A549 (cell line): ENCODE measurements around the gene PITPNM3. TPM values are rescaled to one million over a fixed set of nuclear protein-coding genes. Genes with fewer than 3 reads are reported as not detected.
A peak's percentile ranks its signal among the peaks of the same experiment; 100 is the strongest.

Source experiments
- ATAC-seq, 2 experiments: fragments of 200-7000 bp in 1 of 2; fragments of >200 bp in 1 of 2; cut with Nextera tagmentation in 1 of 2; cut with Tn5 transposase in 1 of 2; 3 replicates each; pipeline versions ENCODE4 v1.8.0 to v1.9.1; 2018 to 2020; ENCODE audit warnings: mild to moderate bottlenecking in 1 of 2, moderate library complexity in 1 of 2
- CTCF ChIA-PET: fragments of 300-600 bp; sonication (Branson Sonifier 250); formaldehyde crosslinking; extraction: SDS; loops from one replicate; lab custom pipeline; 2021; ENCODE audit warnings: antibody characterized with exemption, inconsistent platforms; lab: Yijun Ruan, JAX
- POLR2A ChIA-PET: fragments of 350-600 bp; formaldehyde crosslinking; extraction: SDS; loops from one replicate; lab custom pipeline; 2021; ENCODE audit warnings: antibody characterized with exemption, inconsistent platforms; lab: Yijun Ruan, JAX
- DNase-seq, 2 experiments: peaks; one replicate each; pipeline versions ENCODE4 v3.0.0 to v3.0.0-alpha.2; 2011 to 2016; ENCODE audit warnings: low read depth in 1 of 2, low spot score in 1 of 2
- FAIRE-seq: peaks from 2 replicates; lab custom pipeline; 2011; peaks lifted over from hg19 to GRCh38; lab: Jason Lieb, UNC
- H3K27ac ChIP-seq, 2 experiments: fragments of >200 bp; sonication (Bioruptor Twin); formaldehyde crosslinking; 3 replicates each; pipeline ENCODE4 v1.5.1; 2016 to 2017
- H3K4me1 ChIP-seq: fragments of >200 bp; sonication (Bioruptor Twin); formaldehyde crosslinking; 3 replicates; pipeline ENCODE4 v1.6.1; 2016
- H3K4me2 ChIP-seq: fragments of >200 bp; sonication (Bioruptor Twin); formaldehyde crosslinking; 3 replicates; pipeline ENCODE4 v1.6.1; 2016
- H3K4me3 ChIP-seq: fragments of >200 bp; sonication (Bioruptor Twin); formaldehyde crosslinking; 3 replicates; pipeline ENCODE4 v1.5.1; 2016
- H3K9me3 ChIP-seq: fragments of >200 bp; sonication (Bioruptor Twin); formaldehyde crosslinking; 3 replicates; pipeline ENCODE4 v1.6.1; 2016
- BHLHE40 ChIP-seq: IDR thresholded peaks from 2 replicates; pipeline ENCODE4 v1.6.1; 2012; ENCODE audit warnings: low read depth, low read length, inconsistent platforms
- CBX8 ChIP-seq: fragments of 200-600 bp; sonication (generic); IDR thresholded peaks from 2 replicates; pipeline ENCODE4 v1.6.1; 2016
- CHD2 ChIP-seq: fragments of 150-350 bp; IDR thresholded peaks from 2 replicates; pipeline ENCODE4 v1.6.1; 2014; ENCODE audit warnings: low read length; ENCODE audit not compliant: partially characterized antibody
- E2F6 ChIP-seq: IDR thresholded peaks from 2 replicates; pipeline ENCODE4 v1.6.1; 2012; ENCODE audit warnings: low read depth, borderline replicate concordance
- EHF ChIP-seq: fragments of 250-450 bp; sonication (Bioruptor Pico); IDR thresholded peaks from 2 replicates; pipeline ENCODE4 v1.5.0; 2020; ENCODE audit warnings: mild to moderate bottlenecking
- FOSL2 ChIP-seq, 2 experiments: fragments of 450-650 bp in 1 of 2; fragments of >200 bp in 1 of 2; sonication (Bioruptor Twin) in 1 of 2; formaldehyde crosslinking; IDR thresholded peaks; 2 replicates each; pipeline versions ENCODE4 v1.5.0 to v1.6.1; 2016 to 2020; ENCODE audit warnings: mild to moderate bottlenecking in 1 of 2, moderate library complexity in 1 of 2
- HDAC2 ChIP-seq: fragments of 200-600 bp; sonication (generic); IDR thresholded peaks from 2 replicates; pipeline ENCODE4 v1.6.1; 2016
- HEYL ChIP-seq: fragments of 250-450 bp; sonication (Bioruptor Pico); IDR thresholded peaks from 2 replicates; pipeline ENCODE4 v1.8.0; 2021; ENCODE audit warnings: mild to moderate bottlenecking, moderate library complexity
- HOXA7 ChIP-seq: fragments of 250-450 bp; sonication (Bioruptor Pico); IDR thresholded peaks from 2 replicates; pipeline ENCODE4 v1.5.0; 2020; ENCODE audit warnings: mild to moderate bottlenecking, moderate library complexity
- HOXB13 ChIP-seq: fragments of 250-450 bp; sonication (Bioruptor Pico); IDR thresholded peaks from 2 replicates; pipeline ENCODE4 v1.5.0; 2020; ENCODE audit warnings: low read depth, mild to moderate bottlenecking, moderate library complexity
- HOXB5 ChIP-seq: fragments of 250-450 bp; sonication (Bioruptor Pico); IDR thresholded peaks from 2 replicates; pipeline ENCODE4 v1.5.0; 2020; ENCODE audit warnings: mild to moderate bottlenecking, moderate library complexity
- JUN ChIP-seq, 2 experiments: fragments of >200 bp; sonication (Bioruptor Twin); formaldehyde crosslinking; IDR thresholded peaks; 2 replicates in 1 of 2; 3 replicates in 1 of 2; pipeline ENCODE4 v1.6.1; 2016 to 2017
- KDM1A ChIP-seq: fragments of 200-600 bp; sonication (generic); IDR thresholded peaks from 2 replicates; pipeline ENCODE4 v1.6.1; 2016; ENCODE audit warnings: low read depth, mild to moderate bottlenecking
- MAFK ChIP-seq: fragments of 450-650 bp; IDR thresholded peaks from 2 replicates; pipeline ENCODE4 v1.6.1; 2014; ENCODE audit not compliant: partially characterized antibody
- MYC ChIP-seq: IDR thresholded peaks from 2 replicates; pipeline ENCODE4 v1.6.1; 2012; ENCODE audit warnings: mild to moderate bottlenecking, inconsistent platforms, low read length, improper control_type of control experiment, borderline replicate concordance
- NPAS2 ChIP-seq: fragments of 250-450 bp; sonication (Bioruptor Pico); IDR thresholded peaks from 2 replicates; pipeline ENCODE4 v1.8.0; 2022; ENCODE audit warnings: mild to moderate bottlenecking, moderate library complexity, borderline replicate concordance
- PHF8 ChIP-seq: fragments of 200-600 bp; sonication (generic); IDR thresholded peaks from 2 replicates; pipeline ENCODE4 v1.6.1; 2016; ENCODE audit warnings: low read depth, mild to moderate bottlenecking, antibody characterized with exemption, moderate library complexity, borderline replicate concordance
- POLR2A ChIP-seq: IDR thresholded peaks from 2 replicates; pipeline ENCODE4 v1.6.1; 2012; ENCODE audit warnings: mild to moderate bottlenecking, low read length
- POLR2AphosphoS2 ChIP-seq: conservative IDR thresholded peaks from 2 replicates; pipeline ENCODE4 v1.6.1; 2012; ENCODE audit warnings: low read length, improper control_type of control experiment, inconsistent platforms
- RAD21 ChIP-seq, 2 experiments: fragments of >200 bp in 1 of 2; sonication (Bioruptor Twin) in 1 of 2; formaldehyde crosslinking in 1 of 2; IDR thresholded peaks in 1 of 2; conservative IDR thresholded peaks in 1 of 2; 2 replicates in 1 of 2; 3 replicates in 1 of 2; pipeline ENCODE4 v1.6.1; 2012 to 2018; ENCODE audit warnings: inconsistent platforms in 1 of 2
- RCOR1 ChIP-seq: fragments of 150-350 bp; IDR thresholded peaks from 2 replicates; pipeline ENCODE4 v1.6.1; 2014; ENCODE audit warnings: antibody characterized with exemption, low read length, low read depth
- SMC3 ChIP-seq: fragments of >200 bp; sonication (Bioruptor Twin); formaldehyde crosslinking; IDR thresholded peaks from 3 replicates; pipeline ENCODE4 v1.6.1; 2018; ENCODE audit warnings: inconsistent platforms
- SREBF2 ChIP-seq: fragments of 450-650 bp; IDR thresholded peaks from 2 replicates; pipeline ENCODE4 v1.6.1; 2014; ENCODE audit warnings: mild to moderate bottlenecking, moderate library complexity
- USF2 ChIP-seq: fragments of 450-650 bp; IDR thresholded peaks from 2 replicates; pipeline ENCODE4 v1.6.1; 2014; ENCODE audit warnings: antibody characterized with exemption
- ZC3H11A ChIP-seq: fragments of 450-650 bp; IDR thresholded peaks from 2 replicates; pipeline ENCODE4 v1.6.1; 2014; ENCODE audit warnings: antibody characterized with exemption, mild to moderate bottlenecking
- ZFP36 ChIP-seq: fragments of 450-650 bp; IDR thresholded peaks from 2 replicates; pipeline ENCODE4 v1.6.1; 2014; ENCODE audit warnings: borderline replicate concordance; ENCODE audit not compliant: partially characterized antibody
- ZSCAN20 ChIP-seq: fragments of 250-450 bp; sonication (Bioruptor Pico); IDR thresholded peaks from 2 replicates; pipeline ENCODE4 v1.8.0; 2022; ENCODE audit warnings: mild to moderate bottlenecking, moderate library complexity
- WGBS: methylation state at CpG from one replicate; pipeline ENCODE4 v1.1.6; 2017; ENCODE audit errors: missing lambda C conversion rate; 5-methylcytosine and 5-hydroxymethylcytosine counted together
- polyA plus RNA-seq, 4 experiments: library from polyadenylated mRNA; depleted of rRNA in 3 of 4; stranded (reverse); fragments of >200 nt; fragmentation: RNase III in 1 of 4; extraction: RNeasy Plus Mini Kit Qiagen cat#74134 plus additional on column Dnase treatment in 1 of 4; gene quantifications; 2 replicates in 3 of 4; 3 replicates in 1 of 4; pipeline ENCODE4 v1.2.3, GENCODE V29; 2011 to 2017
- TF ChIP-seq, protein P1 (sequence below): fragments of 250-450 bp; sonication (Bioruptor Pico); IDR thresholded peaks from 2 replicates; pipeline ENCODE4 v1.5.0; 2021; ENCODE audit warnings: mild to moderate bottlenecking, moderate library complexity, borderline replicate concordance
- TF ChIP-seq, protein P2 (sequence below): fragments of 150-350 bp; IDR thresholded peaks from 2 replicates; pipeline ENCODE4 v1.6.1; 2014; ENCODE audit warnings: low read depth, mild to moderate bottlenecking, low read length

The PITPNM3 gene
- polyA plus RNA-seq, 2 of the 4 experiments (the other 2 are of a cell fraction), result 0.80 to 2.2 TPM

DNA sequence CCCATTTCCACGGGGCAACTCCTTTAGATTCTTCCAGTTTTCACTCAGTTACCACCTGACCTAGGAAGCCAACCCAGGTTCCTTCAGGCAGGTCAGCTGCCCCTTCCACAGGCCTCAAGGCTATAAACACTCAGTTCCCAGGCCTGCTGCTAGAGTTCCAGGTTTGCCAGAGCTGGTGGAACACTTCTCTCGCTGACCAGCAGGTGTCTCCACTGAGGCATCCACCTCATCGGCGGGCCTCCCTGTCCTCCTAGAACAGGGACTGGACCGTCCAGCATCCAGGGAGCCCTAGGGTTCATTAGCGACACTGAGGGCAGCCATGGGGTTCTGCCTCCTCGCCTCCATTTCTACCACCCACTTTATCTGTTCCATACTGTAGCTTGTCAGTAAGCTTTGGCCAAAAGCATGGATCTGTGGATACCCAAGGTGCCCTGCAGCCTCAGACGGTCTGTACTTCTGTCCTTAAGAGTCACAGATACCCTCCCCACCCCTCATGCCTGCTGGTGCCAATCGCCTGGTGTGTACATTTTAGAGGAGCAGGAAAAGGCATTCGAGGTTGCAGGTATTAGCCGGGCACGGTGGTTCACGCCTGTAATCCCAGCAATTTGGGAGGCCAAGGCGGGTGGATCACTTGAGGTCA, 83.1 kb downstream of the PITPNM3 start (continued):
- no peak for TF ChIP-seq HDAC2
- TF ChIP-seq CHD2, result no peak
- no peak for TF ChIP-seq HOXB5
- peak; percentile 97 for TF ChIP-seq SMC3
- no peak for TF ChIP-seq KDM1A
- TF ChIP-seq CBX8, result no peak
- TF ChIP-seq NPAS2 (CRISPR knock-in tag), result no peak
- no peak for TF ChIP-seq SREBF2
- no peak for TF ChIP-seq JUN (IDR thresholded peaks at IDR 0.05)
- no peak for TF ChIP-seq EHF (CRISPR knock-in tag)
- TF ChIP-seq POLR2A, result no peak
- no peak for TF ChIP-seq USF2
- no peak for TF ChIP-seq HOXB13 (CRISPR knock-in tag)
- no peak for TF ChIP-seq HOXA7 (CRISPR knock-in tag)
- no peak for TF ChIP-seq E2F6

- 91% methylated on average over 9 of the region's 10 CpGs for WGBS
- Histone ChIP-seq H3K4me2 (no peak overlapping the region; the same call in 2 of the 3 replicates), H3K27ac (peak overlapping the region; percentile 53 to 76; a peak in 5 of 6 replicates), H3K4me3 (no peak overlapping the region), H3K9me3 (0 out of 3 replicates have a peak, but pooled peaks cover under 1% of the 10 kb centered on the region), H3K4me1 (peaks cover 24% of the 10 kb centered on the region)
- DNase-seq (no peak), FAIRE-seq (no peak), ATAC-seq (peak; percentile 3 to 44; a peak in 3 of 6 replicates)
- POLR2A ChIA-PET, result interaction anchor here (1.2 to 2.1 kb wide), 2 partner anchors 167 to 169 kb away, joined by 4 to 6 read pairs; a partner anchor contains a TSS
- TF ChIP-seq KDM1A (no peak), ZSCAN20 (CRISPR knock-in tag) (no peak), RAD21 (conservative IDR thresholded peaks at IDR 0.05 in 1 of 2, IDR thresholded peaks at IDR 0.05 in 1 of 2) (no peak), MAFK (no peak), FOSL2 (IDR thresholded peaks at IDR 0.05) (no peak), FOSL2 (CRISPR knock-in tag; IDR thresholded peaks at IDR 0.05) (no peak), PHF8 (no peak), NPAS2 (CRISPR knock-in tag) (no peak), MYC (no peak), CHD2 (no peak), HOXA7 (CRISPR knock-in tag) (no peak), RCOR1 (no peak), ZC3H11A (no peak), ZFP36 (no peak), POLR2AphosphoS2 (no peak), BHLHE40 (no peak), HEYL (CRISPR knock-in tag) (no peak), EHF (CRISPR knock-in tag) (no peak)
- TF ChIP-seq, protein P1, sequence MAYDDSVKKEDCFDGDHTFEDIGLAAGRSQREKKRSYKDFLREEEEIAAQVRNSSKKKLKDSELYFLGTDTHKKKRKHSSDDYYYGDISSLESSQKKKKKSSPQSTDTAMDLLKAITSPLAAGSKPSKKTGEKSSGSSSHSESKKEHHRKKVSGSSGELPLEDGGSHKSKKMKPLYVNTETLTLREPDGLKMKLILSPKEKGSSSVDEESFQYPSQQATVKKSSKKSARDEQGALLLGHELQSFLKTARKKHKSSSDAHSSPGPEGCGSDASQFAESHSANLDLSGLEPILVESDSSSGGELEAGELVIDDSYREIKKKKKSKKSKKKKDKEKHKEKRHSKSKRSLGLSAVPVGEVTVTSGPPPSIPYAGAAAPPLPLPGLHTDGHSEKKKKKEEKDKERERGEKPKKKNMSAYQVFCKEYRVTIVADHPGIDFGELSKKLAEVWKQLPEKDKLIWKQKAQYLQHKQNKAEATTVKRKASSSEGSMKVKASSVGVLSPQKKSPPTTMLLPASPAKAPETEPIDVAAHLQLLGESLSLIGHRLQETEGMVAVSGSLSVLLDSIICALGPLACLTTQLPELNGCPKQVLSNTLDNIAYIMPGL (CRISPR knock-in tag), result no peak
- TF ChIP-seq, protein P2, sequence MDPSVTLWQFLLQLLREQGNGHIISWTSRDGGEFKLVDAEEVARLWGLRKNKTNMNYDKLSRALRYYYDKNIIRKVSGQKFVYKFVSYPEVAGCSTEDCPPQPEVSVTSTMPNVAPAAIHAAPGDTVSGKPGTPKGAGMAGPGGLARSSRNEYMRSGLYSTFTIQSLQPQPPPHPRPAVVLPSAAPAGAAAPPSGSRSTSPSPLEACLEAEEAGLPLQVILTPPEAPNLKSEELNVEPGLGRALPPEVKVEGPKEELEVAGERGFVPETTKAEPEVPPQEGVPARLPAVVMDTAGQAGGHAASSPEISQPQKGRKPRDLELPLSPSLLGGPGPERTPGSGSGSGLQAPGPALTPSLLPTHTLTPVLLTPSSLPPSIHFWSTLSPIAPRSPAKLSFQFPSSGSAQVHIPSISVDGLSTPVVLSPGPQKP, result no peak
- CTCF ChIA-PET, result interaction anchor here (0.6 to 6.9 kb wide), 68 partner anchors 8 to 1759 kb away, joined by 3 to 105 read pairs (median 8); partner anchors contain the start of genes KIAA0753, PIMREG and TXNDC17
Observed at GRCh38 chr17:6472517-6472916, 83.8 kb downstream of the PITPNM3 start.
